ENCODE measurements around the gene TUBA8.
"Not testable (repeated sequence)": the region's sequence is repeated elsewhere in the genome, so short reads cannot be mapped to it uniquely, and the experiment has no call there.

TUBA8 gene

DNA sequence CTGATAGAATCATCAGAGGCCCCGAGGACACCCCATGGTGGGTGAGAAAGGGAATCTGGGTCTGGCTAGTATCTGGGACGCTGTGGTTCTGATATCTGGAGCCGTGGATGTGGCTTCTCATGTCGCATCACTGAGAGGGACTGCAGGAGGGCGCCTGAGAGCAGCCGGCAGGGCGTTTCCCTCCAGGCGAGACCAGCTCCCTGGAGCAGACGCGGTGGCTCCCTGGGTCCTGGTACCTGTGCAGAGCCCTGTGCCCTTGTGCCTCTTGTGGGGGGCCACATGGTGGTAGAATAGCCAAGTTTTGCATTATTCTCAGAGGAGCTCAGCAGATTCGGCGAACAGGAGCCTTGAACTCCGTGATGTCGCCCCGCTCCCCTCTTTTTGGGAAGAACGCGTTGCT is 59.7 kb downstream of the TUBA8 start:
- not testable (repeated sequence) for DNase-seq (ENCODE audit: low read depth in 2 of 3, low spot score in 2 of 3)

- DNase-seq (ENCODE audit: low read depth in 2 of 3, low spot score in 2 of 3), result not testable (repeated sequence)
Observed at GRCh38 chr22:18172203-18172602, 61.6 kb downstream of the TUBA8 start.

DNA sequence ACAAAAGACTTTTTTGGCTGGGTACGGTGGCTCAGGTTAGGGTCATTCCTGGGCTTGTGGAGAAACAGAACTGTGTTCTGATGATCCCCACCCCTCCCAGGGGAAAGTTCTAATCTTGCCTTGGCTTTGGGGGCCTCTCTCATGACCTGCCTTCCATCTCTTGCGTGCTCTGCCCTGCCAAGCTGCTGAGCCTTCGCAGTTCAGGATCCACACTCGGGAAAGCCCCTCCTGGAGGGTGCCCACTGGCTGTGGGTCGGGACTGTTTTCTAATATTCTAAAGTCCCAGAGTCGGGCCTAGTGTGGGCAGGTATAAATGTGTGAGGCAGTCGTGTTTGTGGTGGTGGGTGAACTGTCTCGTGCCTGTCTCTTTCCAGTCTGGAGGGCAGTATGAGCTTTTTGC is 62.2 kb downstream of the TUBA8 start:
- DNase-seq (ENCODE audit: low read depth in 2 of 3, low spot score in 2 of 3), result not testable (repeated sequence)

- not testable (repeated sequence) for DNase-seq (ENCODE audit: low read depth in 2 of 3, low spot score in 2 of 3)
Observed at GRCh38 chr22:18173441-18173840, 62.8 kb downstream of the TUBA8 start.

Measured in activated CD8-positive, alpha-beta memory T cell treated with anti-CD3 and anti-CD28 coated beads for 48 hours (primary cell).